GM19193 (cell line): ENCODE data around the gene PET100.

ENCODE experiments used
- POLR2A ChIP-seq: IDR thresholded peaks from 4 replicates; pipeline ENCODE4 v1.6.1; 2011; ENCODE audit not compliant: insufficient read depth, insufficient read length; ENCODE audit errors: extremely low read depth

PET100 gene

DNA sequence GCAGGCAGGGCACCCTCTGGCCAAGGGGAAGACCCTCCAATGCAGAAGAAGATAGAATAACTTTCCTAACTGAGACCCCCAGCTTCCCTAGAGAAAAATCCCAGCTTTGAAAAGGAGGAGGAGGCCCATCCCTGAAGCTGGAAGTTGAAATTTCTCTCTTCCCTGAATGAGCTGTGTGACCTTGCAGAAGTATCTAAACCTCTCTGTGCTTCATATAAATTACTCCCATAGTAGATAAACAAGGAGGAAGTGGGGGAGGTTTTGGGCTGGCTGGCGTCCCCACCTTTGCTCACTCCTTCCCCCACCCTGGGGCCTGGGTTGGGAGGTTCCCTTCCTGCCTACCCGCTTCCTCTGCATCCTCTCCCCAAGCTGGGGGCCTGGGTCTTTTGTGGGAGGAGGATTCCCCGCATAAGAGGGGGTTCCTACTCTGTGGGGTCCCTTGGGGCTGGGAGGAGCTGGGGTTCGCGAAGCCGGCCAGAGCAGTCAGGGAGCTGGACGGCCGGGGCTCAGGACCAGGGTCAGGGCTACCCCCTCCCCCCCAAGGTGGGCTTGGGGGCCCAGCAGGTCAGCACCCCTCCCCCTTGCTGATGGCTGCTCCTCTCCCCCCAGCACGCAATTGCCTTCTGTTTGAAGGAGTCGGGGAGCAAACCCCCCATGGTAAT lies 22.2 kb upstream of the PET100 start:
- TF ChIP-seq POLR2A: no peak

DNA sequence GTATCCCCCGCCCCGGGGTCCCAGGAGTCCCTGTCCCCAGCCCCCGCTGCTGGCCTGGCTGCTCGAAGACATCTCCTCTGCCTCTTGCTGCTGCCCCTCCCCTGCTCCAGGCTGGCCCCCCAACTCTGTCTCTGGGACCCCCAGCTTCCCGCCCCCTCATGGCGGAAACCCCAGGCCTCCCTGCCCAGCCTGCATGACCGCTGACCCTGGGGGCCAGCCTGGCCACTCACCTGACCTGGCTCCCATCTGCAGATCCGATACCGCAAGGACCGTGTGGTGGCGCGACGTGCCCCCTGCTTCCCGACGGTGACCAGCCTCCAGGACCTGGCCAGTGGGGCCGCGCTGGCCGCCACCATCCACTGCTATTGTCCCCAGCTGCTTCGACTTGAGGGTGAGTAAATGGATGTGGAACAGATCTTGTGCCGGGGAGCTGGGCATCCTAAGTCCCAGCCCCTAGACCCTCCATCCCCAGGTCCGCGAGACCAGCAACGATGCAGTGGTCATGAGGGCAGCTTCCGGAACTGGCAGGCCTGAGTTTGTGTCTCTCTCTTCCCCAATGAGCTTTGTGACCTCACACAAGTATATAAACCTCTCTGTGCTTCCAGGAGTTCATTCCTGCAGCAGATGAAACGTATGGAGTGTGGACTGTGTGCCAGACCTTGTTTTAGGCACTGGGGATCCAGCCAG lies 21.6 kb upstream of the PET100 start:
- TF ChIP-seq POLR2A: no peak

DNA sequence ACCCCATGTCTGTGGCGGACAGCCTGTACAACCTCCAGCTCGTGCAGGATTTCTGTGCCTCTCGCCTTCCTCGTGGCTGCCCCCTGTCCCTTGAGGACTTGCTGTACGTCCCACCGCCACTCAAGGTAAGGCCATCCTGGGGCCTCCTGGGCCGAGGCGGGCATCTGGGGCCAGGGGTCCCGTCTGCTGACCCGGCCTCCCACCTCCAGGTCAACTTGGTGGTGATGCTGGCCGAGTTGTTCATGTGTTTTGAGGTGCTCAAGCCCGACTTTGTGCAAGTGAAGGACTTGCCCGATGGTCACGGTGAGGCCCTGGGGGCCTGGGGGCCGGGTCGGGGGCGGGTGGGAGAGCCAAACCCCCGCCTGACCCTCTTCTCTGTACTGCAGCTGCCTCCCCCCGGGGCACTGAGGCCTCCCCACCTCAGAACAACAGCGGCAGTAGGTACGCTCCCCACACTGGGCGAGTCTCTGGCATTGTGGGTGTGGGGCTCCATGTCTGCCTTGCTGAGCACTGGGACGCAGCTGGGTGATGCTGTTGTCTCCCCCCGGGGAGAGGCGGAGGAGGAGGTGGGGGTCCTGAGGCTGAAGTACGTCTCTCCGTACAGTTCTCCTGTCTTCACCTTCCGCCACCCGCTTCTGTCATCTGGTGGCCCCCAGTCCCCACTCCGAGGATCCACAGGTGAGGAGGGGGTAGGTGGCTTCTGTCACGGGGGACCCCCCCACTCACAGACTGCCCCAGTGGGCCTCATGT lies 18.9 kb upstream of the PET100 start:
- TF ChIP-seq POLR2A: no peak

DNA sequence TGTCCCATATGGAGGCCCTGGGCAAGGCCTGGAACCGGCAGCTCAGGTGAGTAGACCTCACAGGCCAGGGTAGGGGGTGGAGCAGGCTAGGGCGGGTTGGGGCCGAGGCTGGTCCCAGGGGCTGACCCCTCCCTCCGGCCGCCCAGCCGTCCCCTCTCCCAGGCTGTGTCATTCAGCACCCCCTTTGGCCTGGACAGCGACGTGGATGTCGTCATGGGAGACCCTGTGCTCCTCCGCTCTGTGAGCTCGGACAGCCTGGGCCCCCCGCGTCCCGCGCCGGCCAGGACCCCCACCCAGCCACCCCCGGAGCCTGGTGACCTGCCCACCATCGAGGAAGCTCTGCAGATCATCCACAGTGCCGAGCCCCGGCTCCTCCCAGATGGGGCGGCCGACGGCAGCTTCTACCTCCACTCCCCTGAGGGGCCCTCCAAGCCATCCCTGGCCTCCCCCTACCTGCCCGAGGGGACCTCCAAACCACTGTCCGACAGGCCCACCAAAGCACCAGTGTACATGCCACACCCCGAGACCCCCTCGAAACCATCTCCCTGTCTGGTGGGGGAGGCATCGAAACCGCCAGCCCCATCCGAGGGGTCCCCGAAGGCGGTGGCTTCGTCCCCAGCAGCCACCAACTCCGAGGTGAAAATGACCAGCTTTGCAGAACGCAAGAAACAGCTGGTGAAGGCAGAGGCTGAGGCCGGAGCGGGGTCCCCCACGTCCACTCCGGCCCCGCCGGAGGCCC lies 17.9 kb upstream of the PET100 start:
- no peak for TF ChIP-seq POLR2A

DNA sequence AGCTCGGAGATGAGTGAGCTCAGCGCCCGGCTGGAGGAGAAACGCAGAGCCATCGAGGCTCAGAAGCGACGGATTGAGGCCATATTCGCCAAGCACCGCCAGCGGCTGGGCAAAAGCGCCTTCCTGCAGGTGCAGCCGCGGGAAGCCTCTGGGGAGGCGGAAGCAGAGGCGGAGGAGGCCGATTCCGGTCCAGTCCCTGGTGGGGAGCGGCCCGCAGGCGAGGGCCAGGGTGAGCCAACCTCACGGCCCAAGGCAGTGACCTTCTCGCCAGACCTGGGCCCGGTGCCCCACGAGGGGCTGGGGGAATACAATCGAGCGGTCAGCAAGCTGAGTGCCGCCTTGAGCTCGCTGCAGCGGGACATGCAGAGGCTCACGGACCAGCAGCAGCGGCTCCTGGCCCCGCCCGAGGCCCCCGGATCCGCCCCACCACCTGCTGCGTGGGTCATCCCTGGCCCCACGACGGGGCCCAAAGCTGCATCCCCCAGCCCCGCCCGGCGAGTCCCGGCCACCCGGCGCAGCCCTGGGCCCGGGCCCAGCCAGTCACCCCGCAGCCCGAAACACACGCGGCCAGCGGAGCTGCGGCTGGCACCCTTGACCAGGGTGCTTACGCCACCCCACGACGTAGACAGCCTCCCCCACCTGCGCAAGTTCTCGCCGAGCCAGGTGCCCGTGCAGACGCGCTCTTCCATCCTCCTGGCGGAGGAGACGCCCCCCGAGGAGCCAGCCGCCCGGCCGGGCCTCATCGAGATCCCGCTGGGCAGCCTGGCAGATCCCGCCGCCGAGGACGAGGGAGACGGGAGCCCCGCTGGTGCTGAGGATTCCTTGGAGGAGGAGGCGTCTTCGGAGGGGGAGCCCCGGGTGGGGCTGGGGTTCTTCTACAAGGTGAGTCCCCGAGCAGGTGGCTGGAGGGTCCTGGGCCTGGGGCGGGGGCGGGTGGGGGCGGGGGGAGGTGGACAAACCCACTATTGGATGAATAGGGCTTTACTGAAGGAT lies 17.0 kb upstream of the PET100 start:
- TF ChIP-seq POLR2A: no peak

DNA sequence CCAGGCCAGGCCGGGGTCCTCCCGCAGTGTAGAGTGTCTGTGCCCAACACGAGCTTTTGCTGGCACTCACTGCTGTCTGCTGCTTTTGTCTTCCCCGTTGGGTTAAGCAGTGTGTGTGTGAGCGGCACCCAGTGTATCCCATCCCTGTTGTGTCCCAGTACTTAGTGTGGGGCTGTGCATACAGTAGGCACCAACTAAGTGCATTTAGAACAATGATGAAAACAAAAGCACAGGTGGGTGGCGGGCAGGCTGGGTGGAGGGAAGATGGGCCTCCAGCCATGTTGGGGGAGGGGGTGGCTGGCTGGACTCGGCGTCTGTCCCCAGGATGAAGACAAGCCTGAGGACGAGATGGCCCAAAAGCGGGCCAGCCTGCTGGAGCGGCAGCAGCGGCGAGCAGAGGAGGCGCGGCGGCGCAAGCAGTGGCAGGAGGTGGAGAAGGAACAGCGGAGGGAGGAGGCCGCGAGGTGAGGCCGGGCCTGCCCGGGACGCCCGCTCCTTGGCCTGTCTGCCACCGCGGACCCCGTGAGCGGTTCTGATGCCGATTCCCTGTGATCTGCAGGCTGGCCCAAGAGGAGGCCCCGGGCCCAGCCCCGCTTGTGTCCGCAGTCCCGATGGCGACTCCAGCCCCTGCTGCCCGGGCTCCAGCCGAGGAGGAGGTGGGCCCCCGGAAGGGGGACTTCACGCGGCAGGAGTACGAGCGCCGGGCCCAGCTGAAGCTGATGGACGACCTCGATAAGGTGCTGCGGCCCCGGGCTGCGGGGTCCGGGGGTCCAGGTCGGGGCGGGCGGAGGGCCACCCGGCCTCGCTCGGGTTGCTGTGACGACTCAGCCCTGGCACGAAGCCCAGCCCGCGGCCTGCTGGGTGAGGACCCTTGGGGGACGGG lies 14.5 kb upstream of the PET100 start:
- TF ChIP-seq POLR2A: no peak

DNA sequence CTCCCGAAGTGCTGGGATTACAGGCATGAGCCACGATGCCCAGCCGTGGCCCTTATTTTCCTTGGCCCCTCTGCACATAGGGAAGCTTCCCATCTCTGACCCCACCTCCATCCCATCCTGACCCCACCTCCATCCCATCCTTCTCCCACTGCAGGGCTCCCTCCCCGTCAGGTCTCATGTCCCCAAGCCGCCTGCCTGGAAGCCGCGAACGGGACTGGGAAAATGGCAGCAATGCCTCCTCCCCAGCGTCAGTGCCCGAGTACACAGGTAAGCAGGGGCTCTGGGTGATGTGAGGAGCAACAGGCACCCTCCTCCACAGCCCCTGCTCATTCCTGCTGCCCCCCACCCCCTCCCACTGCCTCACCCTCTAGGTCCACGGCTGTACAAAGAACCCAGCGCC lies 12.4 kb upstream of the PET100 start:
- no peak for TF ChIP-seq POLR2A

DNA sequence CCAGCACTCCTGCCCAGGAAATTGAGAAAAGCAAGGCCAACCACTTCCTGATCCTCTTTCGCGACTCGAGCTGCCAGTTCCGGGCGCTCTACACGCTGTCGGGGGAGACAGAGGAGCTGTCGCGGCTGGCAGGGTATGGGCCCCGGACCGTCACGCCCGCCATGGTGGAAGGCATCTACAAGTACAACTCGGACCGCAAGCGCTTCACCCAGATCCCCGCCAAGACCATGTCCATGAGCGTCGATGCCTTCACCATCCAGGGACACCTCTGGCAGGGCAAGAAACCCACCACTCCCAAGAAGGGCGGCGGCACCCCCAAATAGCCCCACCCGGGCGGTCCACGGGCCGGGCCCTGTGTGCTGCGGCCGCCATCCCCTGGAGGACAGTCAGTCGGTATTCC lies 11.9 kb upstream of the PET100 start:
- TF ChIP-seq POLR2A: no peak

DNA sequence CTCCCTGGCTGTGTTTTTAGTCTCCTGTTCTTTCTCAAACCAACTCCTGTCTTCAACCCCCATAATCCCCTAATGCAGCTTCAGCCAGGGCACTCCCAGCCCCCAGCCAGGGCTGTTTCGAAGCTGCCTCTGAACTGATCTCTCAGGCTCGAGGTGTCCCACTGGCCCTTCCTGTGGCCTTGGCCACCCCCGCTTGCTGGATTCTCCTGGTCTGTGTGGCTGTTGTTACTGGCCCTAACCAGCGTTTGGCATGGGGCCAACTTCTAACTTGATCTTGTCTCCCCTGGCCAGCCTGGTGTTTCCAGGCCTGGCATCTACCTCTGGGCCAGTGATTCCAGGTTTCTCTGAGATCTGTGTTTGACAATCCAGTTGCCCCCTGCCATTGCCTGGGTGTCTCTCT lies 11.2 kb upstream of the PET100 start:
- no peak for TF ChIP-seq POLR2A

DNA sequence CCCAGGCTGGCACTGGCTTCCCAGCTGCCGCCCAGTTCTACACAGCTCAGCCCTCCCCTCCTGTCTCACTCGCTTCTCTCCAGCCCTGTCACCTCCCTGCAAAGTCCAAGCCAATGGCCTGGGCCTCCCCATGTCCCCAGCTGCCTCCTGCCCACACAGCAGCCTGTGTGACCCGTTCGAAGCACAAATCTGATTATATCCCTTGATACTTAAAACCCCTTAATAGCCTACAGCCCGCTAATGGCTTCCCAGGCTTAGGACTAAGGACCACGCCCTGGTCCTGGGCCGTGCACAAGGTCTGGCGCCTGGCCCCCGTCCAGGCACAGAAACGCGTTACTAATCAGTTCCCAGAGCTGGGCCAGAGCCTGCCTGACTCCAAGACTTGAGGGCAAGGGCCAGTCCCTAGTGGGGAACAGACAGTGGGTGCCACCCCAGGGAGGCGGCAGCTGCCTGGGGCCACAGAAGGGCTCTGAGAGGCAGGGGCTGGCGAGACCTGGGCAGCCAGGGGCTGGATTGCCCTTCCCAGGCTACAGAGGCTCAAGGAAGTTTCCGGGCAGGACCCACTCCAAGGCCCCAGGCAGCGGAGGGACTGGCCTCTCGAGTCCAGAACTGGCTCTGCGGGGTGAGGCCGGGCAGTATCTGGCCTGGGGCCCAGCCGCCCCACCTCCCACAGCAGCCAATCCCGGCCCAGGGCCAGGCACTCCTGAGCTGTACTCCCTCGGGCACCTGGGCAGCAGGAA lies 10.7 kb upstream of the PET100 start:
- no peak for TF ChIP-seq POLR2A

DNA sequence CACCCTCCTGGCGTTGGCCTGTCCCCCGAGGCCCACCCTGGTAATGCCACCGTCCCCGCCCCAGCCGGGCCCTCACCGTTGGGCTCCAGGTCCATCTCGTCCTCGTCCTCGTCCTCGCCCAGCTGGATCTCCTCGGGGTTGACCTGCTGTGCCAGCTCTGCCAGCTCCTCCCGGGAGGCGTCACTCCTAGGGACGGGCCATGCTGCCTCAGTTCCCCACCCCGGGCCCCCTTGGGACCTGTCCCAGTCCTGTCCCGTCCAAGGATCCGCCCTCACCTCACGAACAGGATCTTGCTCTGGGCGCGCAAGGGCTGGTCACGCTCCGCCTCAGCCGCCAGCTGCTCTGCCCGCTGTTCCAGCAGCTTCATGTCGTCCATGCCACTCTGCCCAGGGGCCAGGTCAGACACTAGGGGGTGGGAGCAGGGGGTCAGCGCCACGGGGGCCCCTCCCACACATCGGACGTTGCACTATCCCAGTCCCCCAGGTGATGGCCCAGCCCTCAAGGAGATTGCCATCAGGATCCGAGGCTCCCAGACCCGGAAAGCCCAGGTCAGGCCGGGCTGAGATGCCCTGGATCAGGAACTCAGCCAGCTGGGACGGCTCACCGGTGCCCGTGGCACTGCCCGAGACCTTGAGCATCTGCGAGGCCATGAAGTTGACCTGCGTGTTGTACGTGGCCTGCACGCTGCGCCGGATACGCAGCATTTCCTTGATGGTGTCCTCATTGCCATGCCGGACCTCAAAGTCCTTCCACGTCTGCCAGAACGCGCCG lies 9.7 kb upstream of the PET100 start:
- TF ChIP-seq POLR2A: no peak
